Measurements from ENCODE around the gene TMEM132D.

DNA sequence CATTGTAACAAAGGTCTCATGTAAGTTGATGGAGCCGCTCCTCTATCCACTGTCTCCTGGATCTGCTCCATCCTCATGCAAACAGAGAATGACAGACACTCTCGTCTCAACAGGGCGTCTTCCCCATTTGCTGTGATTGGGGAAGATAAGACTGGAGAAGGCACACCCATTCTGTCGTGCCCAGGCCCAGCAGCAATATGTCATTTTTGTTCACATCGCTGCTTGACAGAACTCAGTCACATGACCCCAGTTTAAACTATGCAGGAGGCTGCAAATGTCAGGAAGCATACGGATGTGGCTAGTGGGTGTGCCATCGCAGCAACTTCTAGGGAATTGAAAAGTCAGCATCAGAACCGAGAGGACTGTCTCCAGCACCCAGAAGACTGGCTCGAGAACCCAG, 290.5 kb downstream of the TMEM132D start:
- TF ChIP-seq POLR2A (IDR thresholded peaks at IDR 0.05; ENCODE audit: low read length) (no peak), GATA1 (IDR thresholded peaks at IDR 0.05; ENCODE audit: low read depth, low read length) (no peak)

Measured in erythroblast (primary cell).